Measurements from ENCODE around the gene FBXL3. TPM values are rescaled to one million over a fixed set of nuclear protein-coding genes. Genes with fewer than 3 reads are reported as not detected.
"Not testable (repeated sequence)": the region's sequence is repeated elsewhere in the genome, so short reads cannot be mapped to it uniquely, and the experiment has no call there.

Gene FBXL3
- total RNA-seq, 4 donors from 2014 or later = 76.9 to 118 (median 80.5) TPM

DNA sequence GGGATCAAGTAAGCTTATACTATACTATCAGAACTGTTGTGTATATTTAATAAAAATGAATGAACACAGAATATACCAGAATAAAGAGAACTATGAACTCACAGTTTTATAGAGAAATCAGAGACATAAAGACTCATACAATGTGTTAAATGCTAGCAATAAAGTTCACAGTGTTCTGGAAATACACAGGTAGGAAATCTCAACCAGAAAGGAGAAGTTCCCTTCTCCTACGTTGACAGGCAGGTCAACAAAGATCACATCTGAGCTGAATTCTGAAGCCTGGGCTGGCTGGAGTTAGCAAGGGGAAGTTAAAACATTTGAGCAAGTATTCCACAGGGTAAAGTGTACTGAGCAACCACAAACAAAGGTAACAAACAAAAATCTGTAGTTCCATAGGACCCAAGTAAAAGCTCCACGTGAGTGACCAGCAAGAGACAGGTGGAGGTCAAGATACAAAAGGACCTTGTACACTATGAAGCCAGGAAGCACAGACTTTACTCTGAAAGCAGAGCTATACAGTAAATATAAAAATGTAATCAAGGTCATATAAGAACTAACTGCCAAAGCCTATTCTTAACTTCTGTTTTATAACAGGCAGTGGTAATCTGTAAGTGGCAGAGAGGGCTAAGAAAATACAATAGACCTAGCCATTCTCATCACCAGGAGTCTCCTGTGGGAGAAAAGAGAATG lies 13.0 kb downstream of the FBXL3 start:
- H3K4me3 ChIP-seq = no peak overlapping the region
- TF ChIP-seq EP300 (IDR thresholded peaks at IDR 0.05) (no peak), POLR2AphosphoS5 (IDR thresholded peaks at IDR 0.05) (no peak), POLR2A (IDR thresholded peaks at IDR 0.05; ENCODE audit: low read depth) (no peak)
- TF ChIP-seq, protein P1, sequence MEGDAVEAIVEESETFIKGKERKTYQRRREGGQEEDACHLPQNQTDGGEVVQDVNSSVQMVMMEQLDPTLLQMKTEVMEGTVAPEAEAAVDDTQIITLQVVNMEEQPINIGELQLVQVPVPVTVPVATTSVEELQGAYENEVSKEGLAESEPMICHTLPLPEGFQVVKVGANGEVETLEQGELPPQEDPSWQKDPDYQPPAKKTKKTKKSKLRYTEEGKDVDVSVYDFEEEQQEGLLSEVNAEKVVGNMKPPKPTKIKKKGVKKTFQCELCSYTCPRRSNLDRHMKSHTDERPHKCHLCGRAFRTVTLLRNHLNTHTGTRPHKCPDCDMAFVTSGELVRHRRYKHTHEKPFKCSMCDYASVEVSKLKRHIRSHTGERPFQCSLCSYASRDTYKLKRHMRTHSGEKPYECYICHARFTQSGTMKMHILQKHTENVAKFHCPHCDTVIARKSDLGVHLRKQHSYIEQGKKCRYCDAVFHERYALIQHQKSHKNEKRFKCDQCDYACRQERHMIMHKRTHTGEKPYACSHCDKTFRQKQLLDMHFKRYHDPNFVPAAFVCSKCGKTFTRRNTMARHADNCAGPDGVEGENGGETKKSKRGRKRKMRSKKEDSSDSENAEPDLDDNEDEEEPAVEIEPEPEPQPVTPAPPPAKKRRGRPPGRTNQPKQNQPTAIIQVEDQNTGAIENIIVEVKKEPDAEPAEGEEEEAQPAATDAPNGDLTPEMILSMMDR (IDR thresholded peaks at IDR 0.05) = no peak
- no peak overlapping the region for H3K27ac ChIP-seq (replicated peaks in 1 of 4)
- no peak for DNase-seq (ENCODE audit: extremely low spot score)
- peaks cover 41 to 61% (median 49%) of the 10 kb centered on the region in 4 donors for H3K4me1 ChIP-seq
- intact Hi-C loops (cut with DNase I) = no loop called here
- WGBS = 71% methylated on average over 2 of the region's 2 CpGs
- H3K9me3 ChIP-seq = no peaks in the 10 kb centered on the region
- no peaks in the 10 kb centered on the region for H3K27me3 ChIP-seq
- peaks cover 38 to 96% (median 79%) of the 10 kb centered on the region in 4 donors for H3K36me3 ChIP-seq

DNA sequence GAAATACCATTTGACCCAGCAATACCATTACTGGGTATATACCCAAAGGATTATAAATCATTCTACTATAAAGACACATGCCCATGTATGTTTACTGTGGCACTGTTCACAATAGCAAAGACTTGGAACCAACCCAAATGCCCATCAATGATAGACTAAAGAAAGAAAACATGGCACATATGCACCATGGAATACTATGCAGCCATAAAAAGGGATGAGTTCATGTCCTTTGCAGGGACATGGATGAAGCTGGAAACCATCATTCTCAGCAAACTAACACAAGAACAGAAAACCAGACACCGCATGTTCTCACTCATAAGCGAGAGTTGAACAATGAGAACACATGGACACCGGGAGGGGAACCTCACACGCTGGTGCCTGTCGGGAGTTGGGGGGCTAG lies 17.2 kb downstream of the FBXL3 start:
- H3K27ac ChIP-seq (replicated peaks in 1 of 4); H3K9me3 ChIP-seq; intact Hi-C loops (cut with DNase I); H3K4me3 ChIP-seq; DNase-seq (ENCODE audit: extremely low spot score); H3K27me3 ChIP-seq: not testable (repeated sequence)
- peaks cover 22 to 65% (median 47%) of the 10 kb centered on the region in 4 donors for H3K4me1 ChIP-seq
- WGBS = 86% methylated on average over 5 of the region's 5 CpGs
- peaks cover 35 to 82% (median 66%) of the 10 kb centered on the region in 4 donors for H3K36me3 ChIP-seq

DNA sequence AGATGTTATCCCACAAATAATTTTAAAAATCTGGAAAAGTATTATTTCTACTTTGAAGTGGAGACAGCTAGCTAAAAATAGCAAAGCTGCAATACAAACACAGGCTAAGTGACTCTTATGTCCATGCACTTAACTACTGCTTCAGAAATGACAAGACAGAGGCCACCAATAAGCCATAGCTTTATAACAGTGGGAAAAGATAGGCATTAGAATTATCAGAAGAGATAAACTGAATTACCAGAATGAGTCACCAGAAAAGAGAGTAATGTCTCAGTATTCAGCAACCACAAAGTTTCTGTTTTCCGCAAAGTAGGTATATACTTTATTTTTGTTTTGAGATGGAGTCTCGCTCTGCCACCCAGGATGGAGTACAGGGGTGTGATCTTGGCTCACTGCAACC lies 17.9 kb downstream of the FBXL3 start:
- Histone ChIP-seq H3K4me1 (peaks cover 15 to 67% (median 47%) of the 10 kb centered on the region in 4 donors), H3K36me3 (peaks cover 28 to 75% (median 60%) of the 10 kb centered on the region in 4 donors), H3K27ac (replicated peaks in 1 of 4) (no peak overlapping the region), H3K9me3 (no peaks in the 10 kb centered on the region), H3K4me3 (no peak overlapping the region), H3K27me3 (no peaks in the 10 kb centered on the region)
- TF ChIP-seq, protein P1 (IDR thresholded peaks at IDR 0.05) = no peak
- TF ChIP-seq POLR2AphosphoS5 (IDR thresholded peaks at IDR 0.05) (no peak), POLR2A (IDR thresholded peaks at IDR 0.05; ENCODE audit: low read depth) (no peak), EP300 (IDR thresholded peaks at IDR 0.05) (no peak)
- no peak for DNase-seq (ENCODE audit: extremely low spot score)
- intact Hi-C loops (cut with DNase I) = no loop called here
- WGBS = 98% methylated on average over 2 of the region's 2 CpGs

DNA sequence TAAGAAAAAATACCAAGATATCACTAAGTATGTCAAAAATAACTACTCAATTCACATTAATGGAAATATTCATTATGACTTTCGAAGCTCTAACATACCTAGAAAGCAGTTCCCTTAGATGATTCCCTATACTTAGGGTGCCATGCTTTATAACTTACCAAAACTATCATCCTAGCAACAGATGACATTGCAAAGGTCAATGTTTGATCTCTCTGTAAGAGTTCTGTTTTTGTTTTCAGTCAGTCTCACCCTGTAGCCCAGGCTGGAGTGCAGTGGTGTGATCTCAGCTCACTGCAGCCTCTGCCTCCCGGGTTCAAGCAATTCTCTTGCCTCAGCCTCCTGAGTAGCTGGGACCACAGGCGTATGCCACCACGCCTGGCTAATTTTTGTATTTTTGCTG lies 18.6 kb downstream of the FBXL3 start:
- WGBS = 99% methylated on average over 3 of the region's 4 CpGs
- H3K9me3 ChIP-seq; H3K27me3 ChIP-seq; DNase-seq (ENCODE audit: extremely low spot score); H3K4me3 ChIP-seq; intact Hi-C loops (cut with DNase I); H3K27ac ChIP-seq (replicated peaks in 1 of 4): not testable (repeated sequence)
- Histone ChIP-seq H3K36me3 (peaks cover 21 to 73% (median 57%) of the 10 kb centered on the region in 4 donors), H3K4me1 (peaks cover 12 to 65% (median 51%) of the 10 kb centered on the region in 4 donors)

DNA sequence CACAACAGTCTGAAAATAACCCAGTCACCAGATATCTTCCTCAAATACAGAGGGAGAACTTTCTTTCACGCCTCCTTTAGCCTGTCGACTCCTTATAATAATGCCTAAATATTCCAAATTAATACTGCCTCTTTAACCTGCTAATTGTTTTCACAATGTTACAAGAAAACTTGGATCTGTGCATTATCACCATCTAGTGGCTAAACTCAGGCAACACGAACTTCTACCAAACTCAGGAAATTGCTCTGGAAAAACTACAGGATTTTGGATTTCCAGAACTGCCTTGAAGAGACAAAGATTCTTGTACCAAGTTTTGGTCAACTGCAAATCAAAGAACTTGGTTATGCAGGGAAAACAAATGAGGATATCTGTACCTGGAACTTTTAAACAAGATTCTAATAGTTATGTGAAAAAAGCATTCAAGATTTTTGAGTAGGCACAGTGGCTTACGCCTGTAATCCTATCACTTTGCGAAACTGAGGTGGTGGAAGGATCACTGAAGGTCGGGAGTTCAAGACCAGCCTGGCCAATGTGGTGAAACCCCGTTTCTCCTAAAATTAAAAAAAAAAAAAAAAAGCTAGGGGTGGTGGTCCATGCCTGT lies 24.3 kb downstream of the FBXL3 start:
- Histone ChIP-seq H3K4me1 (peaks cover 8 to 75% (median 64%) of the 10 kb centered on the region in 4 donors), H3K36me3 (peaks cover 0 to 59% (median 38%) of the 10 kb centered on the region in 4 donors)

More for the DNA sequence above, 24.3 kb downstream of the FBXL3 start:
- Histone ChIP-seq H3K4me3 (no peak overlapping the region), H3K27ac (replicated peaks in 1 of 4) (peak overlapping the region in 2 of 4 donors; percentile 16 to 31), H3K27me3 (no peaks in the 10 kb centered on the region), H3K9me3 (no peaks in the 10 kb centered on the region)
- 67% methylated on average over 7 of the region's 7 CpGs for WGBS
- no peak for DNase-seq (ENCODE audit: extremely low spot score)
- intact Hi-C loops (cut with DNase I) = no loop called here
- TF ChIP-seq, protein P1 (IDR thresholded peaks at IDR 0.05) = peak; percentile 48 to 74 (median 55)
- no peak for TF ChIP-seq EP300 (IDR thresholded peaks at IDR 0.05)
